Measurements from ENCODE around the gene CSKMT.

GRCh38 chr11:62713343-62713742 lies 48.2 kb downstream of the CSKMT start:
- TF ChIP-seq BHLHE40 (IDR thresholded peaks at IDR 0.05; ENCODE audit: borderline replicate concordance in 1 of 2, low read depth in 2 of 2, low read length in 1 of 2) (no peak), CTCF (IDR thresholded peaks at IDR 0.05 in 2 of 3, conservative IDR thresholded peaks at IDR 0.05 in 1 of 3; ENCODE audit: control insufficient read depth in 2 of 3, extremely low read depth in 1 of 3, insufficient read depth in 1 of 3, low read depth in 3 of 3, low read length in 3 of 3) (no peak), ZNF24 (IDR thresholded peaks at IDR 0.05) (no peak), MAX (IDR thresholded peaks at IDR 0.05; ENCODE audit: low read depth, low read length) (no peak), SMAD5 (IDR thresholded peaks at IDR 0.05; ENCODE audit: low read depth) (no peak), EZH2 (IDR thresholded peaks at IDR 0.05; ENCODE audit: borderline replicate concordance, control insufficient read depth, low read depth, low read length) (no peak), POLR2A (IDR thresholded peaks at IDR 0.05; ENCODE audit: low read depth, low read length) (no peak)
